Retinal pigment epithelial cell (primary cell): ENCODE data around the gene STK32A.

Experiments used
- DNase-seq: peaks from one replicate; pipeline ENCODE4 v3.0.0-alpha.2; 2010; ENCODE audit warnings: low read depth
- H3K4me3 ChIP-seq: 2 replicates; pipeline ENCODE4 v1.5.1; 2011; ENCODE audit warnings: mild to moderate bottlenecking, low read length, control low read depth, moderate library complexity
- TF ChIP-seq, protein P1 (sequence below): conservative IDR thresholded peaks from 2 replicates; pipeline ENCODE4 v1.5.1; 2011; ENCODE audit warnings: low read depth, low read length, control low read depth, inconsistent platforms

Gene STK32A

DNA sequence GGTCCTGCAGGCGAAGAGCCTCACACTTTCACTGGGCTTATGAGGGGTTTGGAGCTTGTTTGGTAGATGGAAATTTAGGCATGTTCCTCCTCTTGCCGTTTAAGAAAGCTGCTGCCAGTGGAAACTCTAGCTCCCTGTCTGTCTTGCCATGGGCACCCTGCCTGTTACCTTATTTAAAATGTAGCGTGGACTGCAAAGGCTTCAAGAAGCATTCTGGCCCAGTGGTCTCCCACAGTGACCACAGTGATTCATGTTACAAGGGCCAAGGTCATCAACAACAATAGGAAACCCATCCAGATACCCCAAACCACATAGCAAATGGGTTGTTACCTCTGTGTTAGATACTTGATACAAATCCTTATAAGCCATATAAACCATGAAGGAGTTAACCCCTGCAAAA is 178.4 kb downstream of the STK32A start:
- TF ChIP-seq, protein P1, sequence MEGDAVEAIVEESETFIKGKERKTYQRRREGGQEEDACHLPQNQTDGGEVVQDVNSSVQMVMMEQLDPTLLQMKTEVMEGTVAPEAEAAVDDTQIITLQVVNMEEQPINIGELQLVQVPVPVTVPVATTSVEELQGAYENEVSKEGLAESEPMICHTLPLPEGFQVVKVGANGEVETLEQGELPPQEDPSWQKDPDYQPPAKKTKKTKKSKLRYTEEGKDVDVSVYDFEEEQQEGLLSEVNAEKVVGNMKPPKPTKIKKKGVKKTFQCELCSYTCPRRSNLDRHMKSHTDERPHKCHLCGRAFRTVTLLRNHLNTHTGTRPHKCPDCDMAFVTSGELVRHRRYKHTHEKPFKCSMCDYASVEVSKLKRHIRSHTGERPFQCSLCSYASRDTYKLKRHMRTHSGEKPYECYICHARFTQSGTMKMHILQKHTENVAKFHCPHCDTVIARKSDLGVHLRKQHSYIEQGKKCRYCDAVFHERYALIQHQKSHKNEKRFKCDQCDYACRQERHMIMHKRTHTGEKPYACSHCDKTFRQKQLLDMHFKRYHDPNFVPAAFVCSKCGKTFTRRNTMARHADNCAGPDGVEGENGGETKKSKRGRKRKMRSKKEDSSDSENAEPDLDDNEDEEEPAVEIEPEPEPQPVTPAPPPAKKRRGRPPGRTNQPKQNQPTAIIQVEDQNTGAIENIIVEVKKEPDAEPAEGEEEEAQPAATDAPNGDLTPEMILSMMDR = no peak
- DNase-seq = no peak
- no peak overlapping the region for H3K4me3 ChIP-seq

GRCh38 chr5:147415651-147416050 is 180.8 kb downstream of the STK32A start:
- TF ChIP-seq, protein P1 = no peak
- no peak overlapping the region for H3K4me3 ChIP-seq
- DNase-seq = no peak

DNA sequence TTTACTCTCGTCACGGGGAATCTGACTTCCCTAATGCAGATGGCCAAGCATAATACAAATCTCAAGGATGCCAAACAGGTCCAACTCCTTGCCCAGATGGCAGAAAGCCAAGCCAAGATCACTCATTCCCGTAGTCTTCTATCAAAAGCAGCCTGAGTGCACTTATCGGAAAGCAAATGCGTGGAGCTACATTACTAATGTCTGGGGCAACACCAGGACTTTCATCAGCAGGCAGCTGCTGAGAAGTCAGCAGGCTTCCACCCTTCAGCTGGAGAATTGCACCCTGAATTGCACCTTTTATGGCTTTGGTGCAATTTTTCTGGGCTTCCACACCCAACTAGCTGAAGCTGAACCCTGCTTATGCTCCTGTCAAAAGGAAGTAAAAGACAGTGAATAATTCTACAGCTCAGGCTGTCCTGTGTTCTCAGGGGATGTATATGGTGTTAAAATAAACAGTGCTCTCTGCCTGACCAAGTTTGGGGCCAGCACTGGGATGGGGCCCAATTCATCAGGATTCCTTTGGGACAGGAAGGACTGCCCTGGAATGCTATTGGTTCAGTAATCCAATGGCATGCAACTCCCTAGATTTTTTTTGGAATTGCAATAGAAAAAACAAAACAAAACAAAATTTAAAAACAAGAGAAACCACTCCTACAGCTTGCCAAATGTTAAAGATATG is 182.4 kb downstream of the STK32A start:
- no peak overlapping the region for H3K4me3 ChIP-seq
- no peak for DNase-seq
- TF ChIP-seq, protein P1 = no peak

DNA sequence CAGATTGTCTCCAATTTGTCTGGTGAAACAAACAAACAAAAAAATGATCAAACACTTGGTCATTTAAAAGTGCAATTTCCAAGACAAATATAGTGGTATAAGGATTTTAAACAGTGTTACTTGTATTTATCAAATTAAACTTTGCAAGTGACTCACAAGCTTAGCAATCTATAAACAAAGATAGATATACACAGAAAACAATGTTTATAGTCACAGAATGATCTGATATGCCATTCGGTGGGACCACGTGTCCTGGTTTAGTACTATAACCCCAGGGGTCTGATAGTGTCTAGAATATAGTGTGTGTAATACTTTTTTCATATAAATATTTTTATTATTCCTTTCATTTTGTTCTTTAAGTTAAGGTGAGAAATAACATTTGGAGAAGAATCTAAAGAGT is 183.8 kb downstream of the STK32A start:
- TF ChIP-seq, protein P1 = no peak
- no peak for DNase-seq
- no peak overlapping the region for H3K4me3 ChIP-seq

DNA sequence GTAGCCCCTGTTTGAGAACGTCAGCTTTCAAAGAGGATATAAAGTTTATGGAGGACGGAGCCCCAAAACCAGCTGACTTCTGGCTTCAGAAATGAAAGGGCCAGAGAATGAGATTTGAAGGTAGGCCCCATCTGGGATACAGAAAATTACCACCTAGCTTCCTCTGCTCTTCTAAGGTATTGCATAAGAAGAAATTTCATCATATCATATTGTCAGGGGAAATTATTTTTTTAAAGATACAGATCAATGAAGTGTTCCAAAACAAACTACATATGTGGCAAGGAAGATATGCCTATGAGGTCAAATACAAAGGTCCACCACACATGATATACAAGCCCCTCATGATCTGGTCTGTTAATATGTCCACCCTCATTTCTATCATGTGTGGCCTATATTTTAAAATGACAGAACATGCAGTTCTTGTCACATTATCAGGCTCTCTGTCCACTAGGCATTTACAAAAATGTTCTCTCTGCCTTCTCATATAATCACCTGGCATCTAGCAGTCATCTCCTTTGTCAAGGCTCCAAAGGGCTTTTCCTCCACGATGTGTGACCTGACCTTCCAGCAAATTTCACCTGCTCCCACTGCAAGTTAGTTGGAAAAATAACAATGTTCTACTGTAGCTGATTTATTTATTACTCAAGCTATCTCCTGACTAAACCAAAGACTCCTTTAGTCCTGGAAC is 192.0 kb downstream of the STK32A start:
- DNase-seq = no peak
- no peak overlapping the region for H3K4me3 ChIP-seq
- TF ChIP-seq, protein P1 = no peak

- TF ChIP-seq, protein P1 = no peak
- DNase-seq = peak; percentile 29
Measured at GRCh38 chr5:147427521-147428401, 192.9 kb downstream of the STK32A start.

More at GRCh38 chr5:147427521-147428401, 192.9 kb downstream of the STK32A start:
- H3K4me3 ChIP-seq = no peak overlapping the region
